GM12801 (cell line): ENCODE data around the gene RNF213.

ENCODE experiments used
- CTCF ChIP-seq: IDR thresholded peaks from one replicate; pipeline ENCODE4 v1.5.1; 2011; ENCODE audit warnings: control low read depth; ENCODE audit not compliant: insufficient read length; ENCODE audit errors: extremely low read depth

Gene RNF213

DNA sequence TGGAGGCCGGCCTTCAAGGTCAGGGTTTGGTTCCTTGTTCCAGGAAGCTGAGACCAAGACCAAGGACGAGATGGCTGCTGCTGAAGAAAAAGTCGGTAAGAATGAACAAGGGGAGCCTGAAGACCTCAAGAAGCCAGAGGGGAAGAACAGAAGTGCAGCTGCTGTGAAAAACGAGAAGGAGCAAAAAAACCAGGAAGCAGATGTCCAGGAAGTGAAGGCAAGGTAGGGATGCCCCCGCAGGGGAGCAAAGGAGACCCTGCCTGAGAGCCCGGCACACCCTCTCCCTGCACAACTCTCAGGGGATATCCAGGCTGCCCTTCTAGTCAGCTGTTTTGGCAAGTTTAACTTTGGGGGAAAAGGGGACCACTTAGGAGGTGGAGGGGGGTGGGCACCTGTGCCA, 29.0 kb downstream of the RNF213 start:
- no peak for TF ChIP-seq CTCF

GRCh38 chr17:80290156-80290555, 29.5 kb downstream of the RNF213 start:
- no peak for TF ChIP-seq CTCF

- TF ChIP-seq CTCF: no peak
Observed at GRCh38 chr17:80291260-80291659, 30.6 kb downstream of the RNF213 start.

GRCh38 chr17:80291691-80292487, 31.2 kb downstream of the RNF213 start:
- TF ChIP-seq CTCF: no peak

DNA sequence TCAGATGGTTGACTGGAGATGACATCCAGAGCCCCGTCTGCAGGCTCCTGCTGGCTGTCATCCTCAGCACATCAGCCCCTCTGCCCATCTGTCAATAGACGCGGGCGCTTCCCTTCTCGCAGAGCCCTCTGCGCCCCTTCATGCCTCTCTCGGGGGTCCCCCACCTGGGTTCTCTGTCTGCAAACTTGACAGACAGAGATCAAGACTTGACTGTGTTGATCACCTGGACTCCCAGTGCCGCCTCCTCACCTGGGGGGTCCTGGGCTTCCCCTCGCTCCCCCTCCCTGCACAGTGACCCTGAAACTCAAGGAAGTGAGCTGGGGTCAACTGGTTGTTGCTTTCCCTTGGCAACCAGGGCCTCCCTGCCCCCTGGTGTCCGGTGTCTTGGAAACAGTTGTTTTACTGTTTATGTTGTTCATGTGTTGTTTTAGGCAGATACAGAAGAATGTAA, 31.9 kb downstream of the RNF213 start:
- TF ChIP-seq CTCF: no peak

- TF ChIP-seq CTCF: no peak
Observed at GRCh38 chr17:80294210-80294609, 33.6 kb downstream of the RNF213 start.

GRCh38 chr17:80294653-80295052, 34.0 kb downstream of the RNF213 start:
- TF ChIP-seq CTCF: no peak
